IMR-90 (cell line): ENCODE results near the gene C15orf39.

ENCODE experiments used
- MAFK ChIP-seq: IDR thresholded peaks from 2 replicates; pipeline ENCODE4 v1.6.1; 2012; ENCODE audit warnings: low read depth, low read length, improper control_type of control experiment
- NFE2L2 ChIP-seq: fragments of 150-350 bp; IDR thresholded peaks from 2 replicates; pipeline ENCODE4 v1.6.1; 2016; ENCODE audit warnings: low read depth, mild to moderate bottlenecking, low read length
- POLR2A ChIP-seq: IDR thresholded peaks from 2 replicates; pipeline ENCODE4 v1.6.1; 2012; ENCODE audit warnings: mild to moderate bottlenecking, low read depth, low read length
- RAD21 ChIP-seq: IDR thresholded peaks from 2 replicates; pipeline ENCODE4 v1.6.1; 2012; ENCODE audit warnings: low read length, improper control_type of control experiment
- RCOR1 ChIP-seq: IDR thresholded peaks from 2 replicates; pipeline ENCODE4 v1.6.1; 2012; ENCODE audit warnings: mild to moderate bottlenecking, low read length, improper control_type of control experiment; ENCODE audit not compliant: insufficient replicate concordance
- SMC3 ChIP-seq: fragments of 150-350 bp; IDR thresholded peaks from 2 replicates; pipeline ENCODE4 v1.6.1; 2016; ENCODE audit warnings: low read depth, mild to moderate bottlenecking, antibody characterized with exemption, low read length, moderate library complexity
- USF2 ChIP-seq: fragments of 150-350 bp; IDR thresholded peaks from 2 replicates; pipeline ENCODE4 v1.6.1; 2017; ENCODE audit warnings: mild to moderate bottlenecking, antibody characterized with exemption, low read length, low read depth
- TF ChIP-seq, protein P1 (sequence below): conservative IDR thresholded peaks from 2 replicates; pipeline ENCODE4 v1.5.1; 2012; ENCODE audit warnings: mild to moderate bottlenecking, low read depth, low read length, improper control_type of control experiment
- TF ChIP-seq, protein P2 (sequence below): fragments of 150-350 bp; IDR thresholded peaks from 2 replicates; pipeline ENCODE4 v1.6.1; 2016; ENCODE audit warnings: low read depth, mild to moderate bottlenecking, low read length, moderate library complexity, borderline replicate concordance

GRCh38 chr15:75192307-75192706, 9.4 kb upstream of the C15orf39 start:
- TF ChIP-seq RAD21 (no peak), POLR2A (no peak), RCOR1 (no peak), USF2 (no peak), SMC3 (no peak), NFE2L2 (no peak), MAFK (no peak)
- TF ChIP-seq, protein P1, sequence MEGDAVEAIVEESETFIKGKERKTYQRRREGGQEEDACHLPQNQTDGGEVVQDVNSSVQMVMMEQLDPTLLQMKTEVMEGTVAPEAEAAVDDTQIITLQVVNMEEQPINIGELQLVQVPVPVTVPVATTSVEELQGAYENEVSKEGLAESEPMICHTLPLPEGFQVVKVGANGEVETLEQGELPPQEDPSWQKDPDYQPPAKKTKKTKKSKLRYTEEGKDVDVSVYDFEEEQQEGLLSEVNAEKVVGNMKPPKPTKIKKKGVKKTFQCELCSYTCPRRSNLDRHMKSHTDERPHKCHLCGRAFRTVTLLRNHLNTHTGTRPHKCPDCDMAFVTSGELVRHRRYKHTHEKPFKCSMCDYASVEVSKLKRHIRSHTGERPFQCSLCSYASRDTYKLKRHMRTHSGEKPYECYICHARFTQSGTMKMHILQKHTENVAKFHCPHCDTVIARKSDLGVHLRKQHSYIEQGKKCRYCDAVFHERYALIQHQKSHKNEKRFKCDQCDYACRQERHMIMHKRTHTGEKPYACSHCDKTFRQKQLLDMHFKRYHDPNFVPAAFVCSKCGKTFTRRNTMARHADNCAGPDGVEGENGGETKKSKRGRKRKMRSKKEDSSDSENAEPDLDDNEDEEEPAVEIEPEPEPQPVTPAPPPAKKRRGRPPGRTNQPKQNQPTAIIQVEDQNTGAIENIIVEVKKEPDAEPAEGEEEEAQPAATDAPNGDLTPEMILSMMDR: no peak
- TF ChIP-seq, protein P2, sequence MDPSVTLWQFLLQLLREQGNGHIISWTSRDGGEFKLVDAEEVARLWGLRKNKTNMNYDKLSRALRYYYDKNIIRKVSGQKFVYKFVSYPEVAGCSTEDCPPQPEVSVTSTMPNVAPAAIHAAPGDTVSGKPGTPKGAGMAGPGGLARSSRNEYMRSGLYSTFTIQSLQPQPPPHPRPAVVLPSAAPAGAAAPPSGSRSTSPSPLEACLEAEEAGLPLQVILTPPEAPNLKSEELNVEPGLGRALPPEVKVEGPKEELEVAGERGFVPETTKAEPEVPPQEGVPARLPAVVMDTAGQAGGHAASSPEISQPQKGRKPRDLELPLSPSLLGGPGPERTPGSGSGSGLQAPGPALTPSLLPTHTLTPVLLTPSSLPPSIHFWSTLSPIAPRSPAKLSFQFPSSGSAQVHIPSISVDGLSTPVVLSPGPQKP: no peak
